GM12878 (cell line): ENCODE measurements around the gene INAFM1.

Source experiments
- DPF2 ChIP-seq: fragments of 450-650 bp; IDR thresholded peaks from 2 replicates; pipeline ENCODE4 v1.6.1; 2017; ENCODE audit warnings: mild to moderate bottlenecking
- ESRRA ChIP-seq: IDR thresholded peaks from 2 replicates; pipeline ENCODE4 v1.6.1; 2012; ENCODE audit warnings: mild to moderate bottlenecking, low read length, improper control_type of control experiment
- EZH2 ChIP-seq: IDR thresholded peaks from 2 replicates; pipeline ENCODE4 v1.6.1; 2012; ENCODE audit warnings: low read depth, mild to moderate bottlenecking, control low read depth, inconsistent platforms, low read length, borderline replicate concordance; ENCODE audit not compliant: control insufficient read depth
- FOXM1 ChIP-seq: IDR thresholded peaks from 2 replicates; pipeline ENCODE4 v1.6.1; 2012; ENCODE audit warnings: low read depth, mild to moderate bottlenecking, inconsistent platforms, low read length, moderate library complexity
- POLR2A ChIP-seq: IDR thresholded peaks from 2 replicates; pipeline ENCODE4 v1.6.1; 2011; ENCODE audit warnings: low read depth, mild to moderate bottlenecking, low read length
- POLR2AphosphoS5 ChIP-seq: IDR thresholded peaks from 2 replicates; pipeline ENCODE4 v1.6.1; 2011; ENCODE audit warnings: mild to moderate bottlenecking, low read length, inconsistent platforms
- SIN3A ChIP-seq: IDR thresholded peaks from 2 replicates; pipeline ENCODE4 v1.6.1; 2012; ENCODE audit warnings: low read depth, low read length, improper control_type of control experiment
- TAF1 ChIP-seq: IDR thresholded peaks from 2 replicates; pipeline ENCODE4 v1.6.1; 2011; ENCODE audit warnings: mild to moderate bottlenecking, low read depth, low read length, borderline replicate concordance
- TF ChIP-seq, protein P1 (sequence below): IDR thresholded peaks from 2 replicates; pipeline ENCODE4 v1.6.1; 2012; ENCODE audit warnings: low read depth, low read length, improper control_type of control experiment
- TF ChIP-seq, protein P2 (sequence below), 3 experiments: IDR thresholded peaks in 2 of 3; conservative IDR thresholded peaks in 1 of 3; 2 replicates each; pipeline ENCODE4 v1.5.1; 2011; ENCODE audit warnings: low read depth in 3 of 3, low read length in 3 of 3, mild to moderate bottlenecking in 3 of 3, control low read depth in 2 of 3, moderate library complexity in 2 of 3, inconsistent platforms in 1 of 3, mixed read lengths in 1 of 3; ENCODE audit not compliant: control insufficient read depth in 2 of 3, insufficient read depth in 1 of 3; ENCODE audit errors: extremely low read depth in 1 of 3
- TF ChIP-seq, protein P3 (sequence below): IDR thresholded peaks from 2 replicates; pipeline ENCODE4 v1.6.1; 2011; ENCODE audit warnings: mild to moderate bottlenecking, low read depth, low read length, moderate library complexity; ENCODE audit not compliant: insufficient replicate concordance
- TF ChIP-seq, protein P4 (sequence below): IDR thresholded peaks from 2 replicates; pipeline ENCODE4 v1.6.1; 2011; ENCODE audit warnings: borderline replicate concordance, low read depth, mild to moderate bottlenecking, moderate library complexity, low read length; ENCODE audit not compliant: insufficient read depth, poor library complexity, severe bottlenecking

DNA sequence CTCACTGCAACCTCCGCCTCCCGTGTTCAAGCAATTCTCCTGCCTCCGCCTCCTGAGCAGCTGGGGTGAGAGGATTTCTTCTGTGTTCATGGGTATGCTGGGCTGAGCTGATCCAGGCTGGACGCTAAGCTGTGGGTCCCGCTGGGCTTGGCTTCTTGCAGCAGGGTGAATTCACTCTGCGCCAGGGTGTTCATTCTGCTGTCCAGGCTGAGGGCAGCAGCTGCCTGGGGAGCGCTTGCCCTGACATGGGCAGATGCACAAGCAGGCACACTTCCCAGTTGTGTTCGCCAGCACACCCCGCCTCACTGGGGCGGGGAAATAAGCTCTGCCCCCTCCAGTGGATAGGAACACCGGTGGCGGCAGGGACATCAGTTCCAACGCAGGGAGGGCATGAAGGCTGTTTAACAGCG, 7.3 kb upstream of the INAFM1 start:
- TF ChIP-seq, protein P1, sequence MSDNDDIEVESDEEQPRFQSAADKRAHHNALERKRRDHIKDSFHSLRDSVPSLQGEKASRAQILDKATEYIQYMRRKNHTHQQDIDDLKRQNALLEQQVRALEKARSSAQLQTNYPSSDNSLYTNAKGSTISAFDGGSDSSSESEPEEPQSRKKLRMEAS, result no peak
- TF ChIP-seq, protein P2, sequence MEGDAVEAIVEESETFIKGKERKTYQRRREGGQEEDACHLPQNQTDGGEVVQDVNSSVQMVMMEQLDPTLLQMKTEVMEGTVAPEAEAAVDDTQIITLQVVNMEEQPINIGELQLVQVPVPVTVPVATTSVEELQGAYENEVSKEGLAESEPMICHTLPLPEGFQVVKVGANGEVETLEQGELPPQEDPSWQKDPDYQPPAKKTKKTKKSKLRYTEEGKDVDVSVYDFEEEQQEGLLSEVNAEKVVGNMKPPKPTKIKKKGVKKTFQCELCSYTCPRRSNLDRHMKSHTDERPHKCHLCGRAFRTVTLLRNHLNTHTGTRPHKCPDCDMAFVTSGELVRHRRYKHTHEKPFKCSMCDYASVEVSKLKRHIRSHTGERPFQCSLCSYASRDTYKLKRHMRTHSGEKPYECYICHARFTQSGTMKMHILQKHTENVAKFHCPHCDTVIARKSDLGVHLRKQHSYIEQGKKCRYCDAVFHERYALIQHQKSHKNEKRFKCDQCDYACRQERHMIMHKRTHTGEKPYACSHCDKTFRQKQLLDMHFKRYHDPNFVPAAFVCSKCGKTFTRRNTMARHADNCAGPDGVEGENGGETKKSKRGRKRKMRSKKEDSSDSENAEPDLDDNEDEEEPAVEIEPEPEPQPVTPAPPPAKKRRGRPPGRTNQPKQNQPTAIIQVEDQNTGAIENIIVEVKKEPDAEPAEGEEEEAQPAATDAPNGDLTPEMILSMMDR (IDR thresholded peaks at IDR 0.05 in 2 of 3, conservative IDR thresholded peaks at IDR 0.05 in 1 of 3; ENCODE audit: control insufficient read depth in 2 of 3, extremely low read depth in 1 of 3, insufficient read depth in 1 of 3, low read depth in 3 of 3, low read length in 3 of 3), result no peak
- TF ChIP-seq POLR2AphosphoS5 (no peak), DPF2 (no peak), ESRRA (no peak), TAF1 (no peak), EZH2 (no peak), POLR2A (0 out of 2 replicates have a peak, but pooled peaks have one; percentile 12), SIN3A (no peak), FOXM1 (no peak)
- TF ChIP-seq, protein P3, sequence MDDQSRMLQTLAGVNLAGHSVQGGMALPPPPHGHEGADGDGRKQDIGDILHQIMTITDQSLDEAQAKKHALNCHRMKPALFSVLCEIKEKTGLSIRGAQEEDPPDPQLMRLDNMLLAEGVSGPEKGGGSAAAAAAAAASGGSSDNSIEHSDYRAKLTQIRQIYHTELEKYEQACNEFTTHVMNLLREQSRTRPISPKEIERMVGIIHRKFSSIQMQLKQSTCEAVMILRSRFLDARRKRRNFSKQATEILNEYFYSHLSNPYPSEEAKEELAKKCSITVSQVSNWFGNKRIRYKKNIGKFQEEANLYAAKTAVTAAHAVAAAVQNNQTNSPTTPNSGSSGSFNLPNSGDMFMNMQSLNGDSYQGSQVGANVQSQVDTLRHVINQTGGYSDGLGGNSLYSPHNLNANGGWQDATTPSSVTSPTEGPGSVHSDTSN, result no peak
- TF ChIP-seq, protein P4, sequence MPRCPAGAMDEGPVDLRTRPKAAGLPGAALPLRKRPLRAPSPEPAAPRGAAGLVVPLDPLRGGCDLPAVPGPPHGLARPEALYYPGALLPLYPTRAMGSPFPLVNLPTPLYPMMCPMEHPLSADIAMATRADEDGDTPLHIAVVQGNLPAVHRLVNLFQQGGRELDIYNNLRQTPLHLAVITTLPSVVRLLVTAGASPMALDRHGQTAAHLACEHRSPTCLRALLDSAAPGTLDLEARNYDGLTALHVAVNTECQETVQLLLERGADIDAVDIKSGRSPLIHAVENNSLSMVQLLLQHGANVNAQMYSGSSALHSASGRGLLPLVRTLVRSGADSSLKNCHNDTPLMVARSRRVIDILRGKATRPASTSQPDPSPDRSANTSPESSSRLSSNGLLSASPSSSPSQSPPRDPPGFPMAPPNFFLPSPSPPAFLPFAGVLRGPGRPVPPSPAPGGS, result no peak
